Measurements from ENCODE around the gene ZNF3. TPM values are rescaled to one million over a fixed set of nuclear protein-coding genes. Genes with fewer than 3 reads are reported as not detected.

Gene ZNF3
- total and polyA plus RNA-seq, 9 of the 15 experiments (the other 6 are each of a cell fraction or from before 2014, with no cell fraction given), result 30.0 to 64.9 (median 51.5) TPM

DNA sequence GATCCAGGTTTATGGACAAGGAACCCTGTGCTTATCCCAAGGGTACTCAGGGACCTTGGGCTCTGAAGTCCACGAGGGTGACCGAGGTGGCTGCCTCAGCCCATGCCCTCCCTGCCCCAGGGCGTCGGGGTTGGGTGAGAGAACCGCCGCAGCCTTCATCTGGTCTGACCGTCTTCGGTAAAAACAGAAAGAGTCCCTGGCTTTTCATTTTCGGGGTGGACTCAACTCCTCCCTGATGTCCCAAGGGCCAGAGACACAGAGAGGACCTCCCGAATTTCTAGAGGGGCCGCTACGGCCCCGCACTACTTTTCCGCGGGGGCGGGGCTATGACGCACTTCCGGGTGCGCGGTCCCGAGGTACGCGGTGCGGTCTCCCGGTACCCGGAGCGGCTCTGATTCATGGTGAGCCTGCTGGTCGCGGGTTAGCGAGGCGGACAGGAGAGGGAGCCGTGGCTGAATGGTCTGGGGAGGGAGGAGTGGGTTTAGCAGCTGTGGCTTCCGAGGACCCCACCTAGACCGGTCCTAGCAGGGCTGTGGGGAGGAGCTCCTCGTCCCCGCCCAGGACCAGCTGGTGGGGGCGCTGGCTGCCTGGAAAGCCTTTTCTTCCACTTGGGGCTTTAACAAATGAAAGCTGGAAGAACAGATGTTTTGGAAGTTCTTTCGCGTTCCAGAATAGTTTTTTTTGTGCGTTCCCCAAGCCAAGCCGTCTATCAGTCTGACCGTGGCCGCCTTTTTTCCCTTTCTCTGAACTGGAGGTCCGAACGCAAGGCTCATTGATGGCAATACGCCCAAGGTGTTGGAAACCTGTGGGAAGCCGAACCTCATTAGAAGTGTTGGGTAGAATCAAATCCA, 31.9 kb downstream of the ZNF3 start, which contains the start of gene ZSCAN21 (continued):
- TF ChIP-seq TCFL5 (CRISPR knock-in tag; conservative IDR thresholded peaks at IDR 0.05) (no peak), CBX1 (IDR thresholded peaks at IDR 0.05; ENCODE audit: low read depth) (peak; percentile 69; the same call in 1 of the 2 replicates), ZNF785 (CRISPR knock-in tag; IDR thresholded peaks at IDR 0.05) (no peak), ZNF23 (CRISPR knock-in tag; IDR thresholded peaks at IDR 0.05) (no peak), ZBTB8A (IDR thresholded peaks at IDR 0.05; ENCODE audit: partially characterized antibody) (no peak), KLF1 (tag; IDR thresholded peaks at IDR 0.05) (peak; percentile 27; the same call in 1 of the 2 replicates), ZNF121 (CRISPR knock-in tag; conservative IDR thresholded peaks at IDR 0.05) (no peak), CREB1 (IDR thresholded peaks at IDR 0.05) (peak; percentile 94), CREB1 (CRISPR knock-in tag; IDR thresholded peaks at IDR 0.05) (peak; percentile 94), MCM2 (IDR thresholded peaks at IDR 0.05; ENCODE audit: low read depth) (no peak), PHF8 (IDR thresholded peaks at IDR 0.05; ENCODE audit: borderline replicate concordance, low read length) (peak; percentile 97), SIN3A (IDR thresholded peaks at IDR 0.05; ENCODE audit: borderline replicate concordance in 2 of 2, control insufficient read depth in 1 of 2, low read depth in 2 of 2, low read length in 2 of 2) (peak; percentile 95 to 99), RHOXF2B (CRISPR knock-in tag; conservative IDR thresholded peaks at IDR 0.05) (no peak), NR2C1 (IDR thresholded peaks at IDR 0.05) (peak; percentile 73), NR2C1 (tag; IDR thresholded peaks at IDR 0.05) (peak; percentile 57), GATA2 (CRISPR knock-in tag; IDR thresholded peaks at IDR 0.05) (no peak), TEAD2 (tag; IDR thresholded peaks at IDR 0.05) (no peak), SIN3B (IDR thresholded peaks at IDR 0.05; ENCODE audit: low read depth) (peak; percentile 95)
- TF ChIP-seq, protein P1, sequence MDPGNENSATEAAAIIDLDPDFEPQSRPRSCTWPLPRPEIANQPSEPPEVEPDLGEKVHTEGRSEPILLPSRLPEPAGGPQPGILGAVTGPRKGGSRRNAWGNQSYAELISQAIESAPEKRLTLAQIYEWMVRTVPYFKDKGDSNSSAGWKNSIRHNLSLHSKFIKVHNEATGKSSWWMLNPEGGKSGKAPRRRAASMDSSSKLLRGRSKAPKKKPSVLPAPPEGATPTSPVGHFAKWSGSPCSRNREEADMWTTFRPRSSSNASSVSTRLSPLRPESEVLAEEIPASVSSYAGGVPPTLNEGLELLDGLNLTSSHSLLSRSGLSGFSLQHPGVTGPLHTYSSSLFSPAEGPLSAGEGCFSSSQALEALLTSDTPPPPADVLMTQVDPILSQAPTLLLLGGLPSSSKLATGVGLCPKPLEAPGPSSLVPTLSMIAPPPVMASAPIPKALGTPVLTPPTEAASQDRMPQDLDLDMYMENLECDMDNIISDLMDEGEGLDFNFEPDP (CRISPR knock-in tag; IDR thresholded peaks at IDR 0.05), result no peak
- TF ChIP-seq, protein P2, sequence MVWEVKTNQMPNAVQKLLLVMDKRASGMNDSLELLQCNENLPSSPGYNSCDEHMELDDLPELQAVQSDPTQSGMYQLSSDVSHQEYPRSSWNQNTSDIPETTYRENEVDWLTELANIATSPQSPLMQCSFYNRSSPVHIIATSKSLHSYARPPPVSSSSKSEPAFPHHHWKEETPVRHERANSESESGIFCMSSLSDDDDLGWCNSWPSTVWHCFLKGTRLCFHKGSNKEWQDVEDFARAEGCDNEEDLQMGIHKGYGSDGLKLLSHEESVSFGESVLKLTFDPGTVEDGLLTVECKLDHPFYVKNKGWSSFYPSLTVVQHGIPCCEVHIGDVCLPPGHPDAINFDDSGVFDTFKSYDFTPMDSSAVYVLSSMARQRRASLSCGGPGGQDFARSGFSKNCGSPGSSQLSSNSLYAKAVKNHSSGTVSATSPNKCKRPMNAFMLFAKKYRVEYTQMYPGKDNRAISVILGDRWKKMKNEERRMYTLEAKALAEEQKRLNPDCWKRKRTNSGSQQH (CRISPR knock-in tag; IDR thresholded peaks at IDR 0.05), result no peak
- TF ChIP-seq, protein P3, sequence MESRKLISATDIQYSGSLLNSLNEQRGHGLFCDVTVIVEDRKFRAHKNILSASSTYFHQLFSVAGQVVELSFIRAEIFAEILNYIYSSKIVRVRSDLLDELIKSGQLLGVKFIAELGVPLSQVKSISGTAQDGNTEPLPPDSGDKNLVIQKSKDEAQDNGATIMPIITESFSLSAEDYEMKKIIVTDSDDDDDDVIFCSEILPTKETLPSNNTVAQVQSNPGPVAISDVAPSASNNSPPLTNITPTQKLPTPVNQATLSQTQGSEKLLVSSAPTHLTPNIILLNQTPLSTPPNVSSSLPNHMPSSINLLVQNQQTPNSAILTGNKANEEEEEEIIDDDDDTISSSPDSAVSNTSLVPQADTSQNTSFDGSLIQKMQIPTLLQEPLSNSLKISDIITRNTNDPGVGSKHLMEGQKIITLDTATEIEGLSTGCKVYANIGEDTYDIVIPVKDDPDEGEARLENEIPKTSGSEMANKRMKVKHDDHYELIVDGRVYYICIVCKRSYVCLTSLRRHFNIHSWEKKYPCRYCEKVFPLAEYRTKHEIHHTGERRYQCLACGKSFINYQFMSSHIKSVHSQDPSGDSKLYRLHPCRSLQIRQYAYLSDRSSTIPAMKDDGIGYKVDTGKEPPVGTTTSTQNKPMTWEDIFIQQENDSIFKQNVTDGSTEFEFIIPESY (CRISPR knock-in tag; IDR thresholded peaks at IDR 0.05), result peak; percentile 83; the same call in 1 of the 2 replicates
- TF ChIP-seq, protein P4, sequence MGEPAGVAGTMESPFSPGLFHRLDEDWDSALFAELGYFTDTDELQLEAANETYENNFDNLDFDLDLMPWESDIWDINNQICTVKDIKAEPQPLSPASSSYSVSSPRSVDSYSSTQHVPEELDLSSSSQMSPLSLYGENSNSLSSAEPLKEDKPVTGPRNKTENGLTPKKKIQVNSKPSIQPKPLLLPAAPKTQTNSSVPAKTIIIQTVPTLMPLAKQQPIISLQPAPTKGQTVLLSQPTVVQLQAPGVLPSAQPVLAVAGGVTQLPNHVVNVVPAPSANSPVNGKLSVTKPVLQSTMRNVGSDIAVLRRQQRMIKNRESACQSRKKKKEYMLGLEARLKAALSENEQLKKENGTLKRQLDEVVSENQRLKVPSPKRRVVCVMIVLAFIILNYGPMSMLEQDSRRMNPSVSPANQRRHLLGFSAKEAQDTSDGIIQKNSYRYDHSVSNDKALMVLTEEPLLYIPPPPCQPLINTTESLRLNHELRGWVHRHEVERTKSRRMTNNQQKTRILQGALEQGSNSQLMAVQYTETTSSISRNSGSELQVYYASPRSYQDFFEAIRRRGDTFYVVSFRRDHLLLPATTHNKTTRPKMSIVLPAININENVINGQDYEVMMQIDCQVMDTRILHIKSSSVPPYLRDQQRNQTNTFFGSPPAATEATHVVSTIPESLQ (CRISPR knock-in tag; IDR thresholded peaks at IDR 0.05), result no peak; the same call in 1 of the 2 replicates
